ENCODE results near the gene BAK1.
A peak's percentile ranks its signal among the peaks of the same experiment; 100 is the strongest.

BAK1 gene

GRCh38 chr6:33581186-33581585 is 1.1 kb upstream of the BAK1 start:
- Mint-ChIP-seq H3K36me3 (ENCODE audit: low read depth) (peaks cover 4% of the 10 kb centered on the region), H3K4me3 (no peak overlapping the region), H3K4me1 (peaks cover 24% of the 10 kb centered on the region), H3K27ac (no peak overlapping the region), H3K27me3 (ENCODE audit: low read depth, poor library complexity) (no peaks in the 10 kb centered on the region), H3K9me3 (no peaks in the 10 kb centered on the region)
- no peak for TF ChIP-seq CTCF (IDR thresholded peaks at IDR 0.05)
- DNase-seq = no peak

- Mint-ChIP-seq H3K9me3 (no peaks in the 10 kb centered on the region), H3K36me3 (ENCODE audit: low read depth) (peaks cover 11% of the 10 kb centered on the region), H3K27me3 (ENCODE audit: low read depth, poor library complexity) (no peaks in the 10 kb centered on the region), H3K27ac (no peak overlapping the region), H3K4me3 (peak overlapping the region; percentile 85), H3K4me1 (peaks cover 22% of the 10 kb centered on the region)
- DNase-seq = no peak
- TF ChIP-seq CTCF (IDR thresholded peaks at IDR 0.05) = no peak
These were observed 1.5 kb downstream of the BAK1 start for GRCh38 chr6:33578588-33579011.

- H3K27ac Mint-ChIP-seq = no peak overlapping the region
- H3K4me3 Mint-ChIP-seq = peak overlapping the region; percentile 73
These were observed 1.9 kb downstream of the BAK1 start for GRCh38 chr6:33578164-33578563.

GRCh38 chr6:33577718-33578117 is 2.4 kb downstream of the BAK1 start:
- Mint-ChIP-seq H3K27ac (no peak overlapping the region), H3K4me3 (no peak overlapping the region), H3K36me3 (ENCODE audit: low read depth) (peaks cover 11% of the 10 kb centered on the region), H3K9me3 (no peaks in the 10 kb centered on the region), H3K4me1 (peaks cover 19% of the 10 kb centered on the region), H3K27me3 (ENCODE audit: low read depth, poor library complexity) (no peaks in the 10 kb centered on the region)
- no peak for DNase-seq
- TF ChIP-seq CTCF (IDR thresholded peaks at IDR 0.05) = no peak

More at GRCh38 chr6:33578164-33578563, 1.9 kb downstream of the BAK1 start:
- DNase-seq = no peak
- H3K36me3 Mint-ChIP-seq (ENCODE audit: low read depth) = peaks cover 11% of the 10 kb centered on the region
- peaks cover 19% of the 10 kb centered on the region for H3K4me1 Mint-ChIP-seq
- H3K9me3 Mint-ChIP-seq = no peaks in the 10 kb centered on the region
- TF ChIP-seq CTCF (IDR thresholded peaks at IDR 0.05) = no peak
- no peaks in the 10 kb centered on the region for H3K27me3 Mint-ChIP-seq (ENCODE audit: low read depth, poor library complexity)

- no peak for DNase-seq
- TF ChIP-seq CTCF (IDR thresholded peaks at IDR 0.05) = no peak
- no peak overlapping the region for H3K27ac Mint-ChIP-seq
- H3K4me3 Mint-ChIP-seq = no peak overlapping the region
- H3K36me3 Mint-ChIP-seq (ENCODE audit: low read depth) = peaks cover 11% of the 10 kb centered on the region
- H3K27me3 Mint-ChIP-seq (ENCODE audit: low read depth, poor library complexity) = no peaks in the 10 kb centered on the region
- peaks cover 19% of the 10 kb centered on the region for H3K4me1 Mint-ChIP-seq
- no peaks in the 10 kb centered on the region for H3K9me3 Mint-ChIP-seq
These were observed 3.0 kb downstream of the BAK1 start for GRCh38 chr6:33577106-33577535.

GRCh38 chr6:33576668-33577067 is 3.4 kb downstream of the BAK1 start:
- peaks cover 11% of the 10 kb centered on the region for H3K36me3 Mint-ChIP-seq (ENCODE audit: low read depth)
- no peak for TF ChIP-seq CTCF (IDR thresholded peaks at IDR 0.05)
- no peaks in the 10 kb centered on the region for H3K9me3 Mint-ChIP-seq
- no peak overlapping the region for H3K27ac Mint-ChIP-seq
- H3K27me3 Mint-ChIP-seq (ENCODE audit: low read depth, poor library complexity) = no peaks in the 10 kb centered on the region
- no peak overlapping the region for H3K4me3 Mint-ChIP-seq
- H3K4me1 Mint-ChIP-seq = peaks cover 24% of the 10 kb centered on the region
- DNase-seq = no peak
